Measurements from ENCODE around the gene TOMM40.
"Not testable (repeated sequence)": the region's sequence is repeated elsewhere in the genome, so short reads cannot be mapped to it uniquely, and the experiment has no call there.

TOMM40 gene

DNA sequence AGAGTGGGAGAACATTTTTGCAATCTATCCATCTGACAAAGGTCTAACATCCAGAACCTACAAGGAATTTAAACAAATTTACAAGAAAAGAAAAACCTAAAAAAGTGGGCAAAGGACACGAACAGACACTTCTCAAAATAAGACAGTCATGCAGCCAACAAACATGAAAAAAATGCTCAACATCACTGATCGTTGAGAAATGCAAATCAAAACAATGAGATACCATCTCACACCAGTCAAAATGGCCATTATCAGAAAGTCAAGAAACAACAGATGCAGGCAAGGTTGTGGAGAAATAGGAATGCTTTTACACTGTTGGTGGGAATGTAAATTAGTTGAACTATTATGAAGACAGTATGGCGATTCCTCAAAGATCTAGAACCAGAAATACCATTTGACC, 29.5 kb upstream of the TOMM40 start:
- H3K27me3 Mint-ChIP-seq; H3K9me3 Mint-ChIP-seq; H3K36me3 Mint-ChIP-seq (ENCODE audit: low read depth); ATAC-seq; H3K4me3 Mint-ChIP-seq; H3K4me1 Mint-ChIP-seq; DNase-seq; H3K27ac Mint-ChIP-seq: not testable (repeated sequence)

DNA sequence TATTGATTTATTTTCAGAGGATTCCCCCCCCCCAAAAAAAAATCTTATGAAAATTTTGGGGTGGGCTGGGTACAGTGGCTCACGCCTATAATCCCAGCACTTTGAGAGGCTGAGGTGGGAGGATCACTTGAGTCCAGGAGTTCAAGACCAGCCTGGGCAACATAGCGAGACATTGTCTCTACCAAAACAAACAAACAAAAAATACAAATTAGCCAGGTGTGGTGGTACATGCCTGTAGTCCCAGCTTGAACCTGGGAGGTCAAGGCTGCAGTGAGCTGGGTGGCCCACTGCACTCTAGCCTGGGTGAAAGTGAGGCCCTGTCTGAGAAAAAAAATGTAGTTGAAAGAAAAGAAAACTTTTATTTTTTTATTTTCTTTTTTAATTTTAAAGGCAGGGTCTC, 27.1 kb upstream of the TOMM40 start:
- Mint-ChIP-seq H3K4me3 (no peak overlapping the region), H3K9me3 (no peaks in the 10 kb centered on the region), H3K4me1 (no peaks in the 10 kb centered on the region), H3K27ac (no peak overlapping the region), H3K36me3 (ENCODE audit: low read depth) (no peaks in the 10 kb centered on the region), H3K27me3 (no peaks in the 10 kb centered on the region)
- no peak for ATAC-seq
- DNase-seq = no peak

DNA sequence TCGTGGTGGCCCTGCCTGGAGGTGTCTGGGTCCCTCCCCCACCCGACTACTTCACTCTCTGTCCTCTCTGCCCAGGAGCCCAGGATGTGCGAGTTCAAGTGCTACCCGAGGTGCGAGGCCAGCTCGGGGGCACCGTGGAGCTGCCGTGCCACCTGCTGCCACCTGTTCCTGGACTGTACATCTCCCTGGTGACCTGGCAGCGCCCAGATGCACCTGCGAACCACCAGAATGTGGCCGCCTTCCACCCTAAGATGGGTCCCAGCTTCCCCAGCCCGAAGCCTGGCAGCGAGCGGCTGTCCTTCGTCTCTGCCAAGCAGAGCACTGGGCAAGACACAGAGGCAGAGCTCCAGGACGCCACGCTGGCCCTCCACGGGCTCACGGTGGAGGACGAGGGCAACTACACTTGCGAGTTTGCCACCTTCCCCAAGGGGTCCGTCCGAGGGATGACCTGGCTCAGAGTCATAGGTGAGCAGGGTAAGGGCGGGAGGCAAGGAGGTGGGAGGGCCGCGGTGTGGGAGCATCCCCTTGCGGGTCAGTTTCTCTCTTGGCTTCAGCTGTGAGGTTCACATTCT, 25.8 kb upstream of the TOMM40 start:
- no peak for ATAC-seq

DNA sequence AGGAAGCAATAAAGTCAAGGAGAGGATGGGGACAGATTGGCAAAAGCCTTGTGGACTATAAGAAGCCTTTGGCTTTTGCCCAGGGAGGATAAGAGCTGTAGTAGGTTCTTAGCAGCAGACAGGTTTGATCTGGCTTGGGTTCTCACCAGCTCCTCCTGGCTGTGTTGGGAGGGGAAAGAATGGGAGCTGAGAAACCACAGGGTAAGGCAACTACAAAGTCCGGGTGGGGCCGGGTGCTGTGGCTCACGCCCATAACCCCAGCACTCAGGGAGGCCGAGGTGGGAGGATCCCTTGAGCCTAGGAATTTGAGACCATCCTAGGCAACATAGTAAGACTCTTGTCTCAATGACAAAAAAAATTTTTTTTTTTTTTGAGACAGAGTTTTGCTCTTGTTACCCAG, 24.4 kb upstream of the TOMM40 start:
- ATAC-seq (no peak), DNase-seq (no peak)
- H3K4me3 Mint-ChIP-seq = no peak overlapping the region
- H3K4me1 Mint-ChIP-seq = no peaks in the 10 kb centered on the region
- H3K36me3 Mint-ChIP-seq (ENCODE audit: low read depth) = no peaks in the 10 kb centered on the region
- no peak overlapping the region for H3K27ac Mint-ChIP-seq
- no peaks in the 10 kb centered on the region for H3K27me3 Mint-ChIP-seq
- no peaks in the 10 kb centered on the region for H3K9me3 Mint-ChIP-seq

More for the DNA sequence above, 25.8 kb upstream of the TOMM40 start:
- Mint-ChIP-seq H3K27ac (no peak overlapping the region), H3K4me1 (no peaks in the 10 kb centered on the region), H3K4me3 (no peak overlapping the region), H3K9me3 (no peaks in the 10 kb centered on the region), H3K36me3 (ENCODE audit: low read depth) (no peaks in the 10 kb centered on the region), H3K27me3 (no peaks in the 10 kb centered on the region)
- DNase-seq = no peak

DNA sequence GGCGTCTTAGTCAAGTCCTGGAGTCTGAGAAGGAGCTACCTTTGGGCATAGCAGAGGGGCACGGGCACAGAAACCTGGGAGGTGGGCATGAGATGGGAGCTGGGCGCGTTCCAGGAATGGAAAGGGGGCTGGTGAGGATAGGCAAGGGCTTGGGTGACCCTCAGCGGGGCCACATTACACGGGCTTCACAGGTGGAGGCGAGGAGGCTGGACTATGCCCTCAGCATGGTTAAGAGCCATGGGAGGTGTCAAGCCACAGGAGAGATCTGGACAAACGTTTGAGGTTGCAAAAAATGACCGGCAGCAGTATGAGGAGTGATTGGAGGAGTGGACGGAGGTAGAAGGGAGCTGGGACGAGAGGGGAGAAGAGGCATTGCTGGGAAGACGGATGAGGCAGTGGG, 23.5 kb upstream of the TOMM40 start:
- no peak overlapping the region for H3K4me3 Mint-ChIP-seq
- no peaks in the 10 kb centered on the region for H3K27me3 Mint-ChIP-seq
- DNase-seq (no peak), ATAC-seq (no peak)
- H3K36me3 Mint-ChIP-seq (ENCODE audit: low read depth) = no peaks in the 10 kb centered on the region
- H3K9me3 Mint-ChIP-seq = no peaks in the 10 kb centered on the region
- no peak overlapping the region for H3K27ac Mint-ChIP-seq
- no peaks in the 10 kb centered on the region for H3K4me1 Mint-ChIP-seq

DNA sequence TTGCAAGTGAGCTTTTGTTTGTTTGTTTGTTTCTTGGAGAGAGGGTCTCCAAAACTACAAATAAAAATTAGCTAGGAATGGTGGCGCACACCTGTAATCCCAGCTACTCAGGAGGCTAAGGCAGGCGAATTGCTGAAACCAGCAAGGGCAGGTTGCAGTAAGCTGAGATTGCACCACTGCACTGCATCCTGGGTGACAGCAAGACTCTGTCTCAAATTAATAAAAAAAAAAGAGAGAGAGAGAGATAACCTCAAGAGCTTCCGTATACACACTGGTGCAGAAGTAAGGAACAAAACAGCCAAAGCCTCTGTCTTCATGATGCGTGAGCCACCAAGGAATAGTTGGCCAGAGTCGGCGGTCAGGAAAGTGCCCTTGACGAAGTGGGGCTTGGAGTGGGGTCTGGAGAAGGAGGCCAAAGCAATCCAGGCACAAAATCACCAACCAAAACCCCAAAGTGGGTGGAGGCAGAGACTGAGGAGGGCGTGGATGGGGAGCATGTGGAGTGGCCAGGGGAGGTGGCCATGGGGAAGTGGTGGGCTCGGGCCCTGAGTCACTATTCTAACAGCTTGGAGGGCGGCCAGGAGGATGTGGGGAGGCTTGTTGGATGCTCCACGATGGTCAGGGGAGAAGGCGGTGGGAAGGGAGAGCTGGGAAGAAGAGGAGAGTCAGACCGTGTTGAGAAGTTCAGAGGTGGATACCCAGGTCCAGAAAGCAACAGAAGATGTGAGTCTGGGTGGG, 21.2 kb upstream of the TOMM40 start:
- Mint-ChIP-seq H3K9me3 (no peaks in the 10 kb centered on the region), H3K4me1 (no peaks in the 10 kb centered on the region), H3K36me3 (ENCODE audit: low read depth) (no peaks in the 10 kb centered on the region), H3K27me3 (peaks cover 2% of the 10 kb centered on the region), H3K4me3 (no peak overlapping the region), H3K27ac (no peak overlapping the region)
- no peak for DNase-seq
- ATAC-seq = no peak

DNA sequence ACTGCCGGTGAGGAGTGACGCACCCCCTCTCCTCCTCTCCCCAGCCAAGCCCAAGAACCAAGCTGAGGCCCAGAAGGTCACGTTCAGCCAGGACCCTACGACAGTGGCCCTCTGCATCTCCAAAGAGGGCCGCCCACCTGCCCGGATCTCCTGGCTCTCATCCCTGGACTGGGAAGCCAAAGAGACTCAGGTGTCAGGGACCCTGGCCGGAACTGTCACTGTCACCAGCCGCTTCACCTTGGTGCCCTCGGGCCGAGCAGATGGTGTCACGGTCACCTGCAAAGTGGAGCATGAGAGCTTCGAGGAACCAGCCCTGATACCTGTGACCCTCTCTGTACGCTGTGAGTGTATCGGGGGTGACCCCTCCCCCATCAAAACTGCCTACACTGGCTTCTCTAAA, 19.2 kb upstream of the TOMM40 start:
- Mint-ChIP-seq H3K4me3 (no peak overlapping the region), H3K9me3 (no peaks in the 10 kb centered on the region), H3K4me1 (peaks cover 1% of the 10 kb centered on the region), H3K27me3 (peaks cover 2% of the 10 kb centered on the region), H3K27ac (no peak overlapping the region), H3K36me3 (ENCODE audit: low read depth) (no peaks in the 10 kb centered on the region)
- ATAC-seq (no peak), DNase-seq (no peak)

DNA sequence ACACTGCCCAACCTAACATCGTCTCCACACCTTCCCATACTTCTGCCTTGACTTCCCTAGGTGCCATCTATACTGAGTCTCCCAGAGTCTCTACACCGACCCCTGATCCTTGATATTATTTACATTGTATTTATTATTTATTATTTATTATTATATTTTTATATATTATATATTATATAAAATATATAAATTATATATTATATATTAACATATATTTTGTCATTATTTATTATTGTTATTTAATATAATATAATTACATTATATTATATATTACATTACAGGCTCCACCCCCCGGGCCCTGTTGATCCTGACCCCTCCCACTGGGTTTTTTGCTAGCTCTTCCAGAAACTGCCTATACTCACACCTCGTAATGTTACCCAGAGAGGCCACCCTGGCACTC, 18.4 kb upstream of the TOMM40 start:
- ATAC-seq (no peak), DNase-seq (no peak)
- H3K4me3 Mint-ChIP-seq = no peak overlapping the region
- no peak overlapping the region for H3K27ac Mint-ChIP-seq
- no peaks in the 10 kb centered on the region for H3K9me3 Mint-ChIP-seq
- peaks cover 7% of the 10 kb centered on the region for H3K4me1 Mint-ChIP-seq
- H3K27me3 Mint-ChIP-seq = peaks cover 2% of the 10 kb centered on the region
- H3K36me3 Mint-ChIP-seq (ENCODE audit: low read depth) = no peaks in the 10 kb centered on the region

DNA sequence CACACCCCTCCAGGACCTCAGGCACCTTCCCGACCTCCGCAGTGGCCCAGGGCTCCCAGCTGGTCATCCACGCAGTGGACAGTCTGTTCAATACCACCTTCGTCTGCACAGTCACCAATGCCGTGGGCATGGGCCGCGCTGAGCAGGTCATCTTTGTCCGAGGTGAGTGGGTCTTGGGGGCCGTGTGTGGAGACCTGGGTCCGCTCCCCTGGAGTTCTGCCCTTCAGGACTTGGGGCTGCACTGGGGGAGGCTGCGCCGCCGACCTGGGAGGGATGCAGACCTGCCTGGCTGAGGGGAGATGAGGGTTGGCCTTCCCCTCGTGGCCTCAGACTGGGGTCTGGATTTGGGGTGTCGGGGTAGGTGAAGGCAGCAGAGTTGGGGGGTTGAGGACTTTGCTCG, 16.7 kb upstream of the TOMM40 start:
- ATAC-seq (no peak), DNase-seq (no peak)
- H3K4me3 Mint-ChIP-seq = no peak overlapping the region
- peaks cover 7% of the 10 kb centered on the region for H3K4me1 Mint-ChIP-seq
- H3K9me3 Mint-ChIP-seq = no peaks in the 10 kb centered on the region
- H3K36me3 Mint-ChIP-seq (ENCODE audit: low read depth) = no peaks in the 10 kb centered on the region
- peaks cover 2% of the 10 kb centered on the region for H3K27me3 Mint-ChIP-seq
- no peak overlapping the region for H3K27ac Mint-ChIP-seq

DNA sequence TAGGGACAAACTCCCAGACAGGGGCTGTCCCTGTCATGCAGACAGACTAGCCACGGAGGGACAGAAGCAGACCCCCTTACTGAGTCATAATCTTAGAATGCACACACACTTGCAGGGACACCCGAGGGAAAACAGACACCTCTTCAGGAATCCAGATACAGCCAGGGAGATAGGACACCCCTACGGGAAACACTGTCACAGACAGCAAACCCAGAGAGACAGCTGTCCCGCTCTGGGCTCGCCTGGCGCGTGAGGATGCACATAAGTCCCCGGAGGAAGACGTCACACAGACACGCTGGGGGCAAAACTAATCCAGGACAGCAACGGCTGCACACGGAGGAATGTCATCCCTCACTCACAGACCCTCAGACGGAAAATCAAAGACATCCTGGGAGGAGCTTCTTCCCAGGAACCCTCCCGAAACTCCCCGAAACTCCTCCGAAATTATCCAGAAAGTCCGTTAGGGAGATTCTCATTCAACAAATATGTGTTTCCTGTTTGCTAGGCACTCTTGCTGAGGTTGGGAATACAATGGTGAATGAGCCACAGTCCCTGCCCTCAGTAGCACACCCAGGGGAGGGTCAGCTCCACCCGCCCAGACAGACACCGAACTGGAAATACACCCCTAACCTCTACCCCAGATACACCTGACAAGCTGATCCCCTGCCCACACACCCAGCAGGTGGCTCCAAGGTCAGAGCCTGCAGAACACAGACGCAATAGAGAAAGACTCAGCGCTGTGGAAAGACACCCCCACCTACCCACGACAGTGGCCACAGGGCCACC, 15.2 kb upstream of the TOMM40 start:
- Mint-ChIP-seq H3K9me3 (no peaks in the 10 kb centered on the region), H3K4me1 (peaks cover 7% of the 10 kb centered on the region), H3K36me3 (ENCODE audit: low read depth) (no peaks in the 10 kb centered on the region), H3K4me3 (no peak overlapping the region), H3K27ac (no peak overlapping the region), H3K27me3 (peaks cover 2% of the 10 kb centered on the region)
- DNase-seq (no peak), ATAC-seq (no peak)

DNA sequence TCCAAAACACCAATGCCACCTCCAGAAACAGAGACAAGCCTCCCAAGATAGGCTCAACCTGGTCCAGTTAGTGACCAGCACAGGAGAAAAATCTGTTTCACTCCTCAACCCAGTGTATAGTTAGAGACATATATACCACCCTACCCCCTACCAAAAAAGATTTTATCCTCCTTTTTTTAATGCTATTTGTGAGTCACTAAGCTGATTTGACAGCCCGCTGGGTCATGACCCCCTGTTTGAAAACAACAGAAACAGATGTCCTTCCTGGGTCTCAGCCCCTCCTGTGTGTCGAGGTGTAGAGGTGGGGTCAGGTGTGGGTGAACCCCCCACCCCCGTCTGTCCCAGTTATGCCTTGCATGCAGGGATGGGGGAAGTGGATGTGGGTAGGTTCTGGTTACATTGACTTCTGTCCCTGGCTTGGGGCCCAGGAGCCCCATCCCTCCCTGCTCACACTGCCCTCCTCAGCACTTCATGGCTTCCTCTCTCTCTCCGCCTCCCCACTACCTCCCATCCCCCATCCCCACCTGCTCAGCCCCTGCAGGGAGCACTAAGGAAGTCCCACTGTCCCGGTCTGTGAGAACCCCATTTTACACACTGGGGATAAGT, 14.0 kb upstream of the TOMM40 start:
- no peaks in the 10 kb centered on the region for H3K9me3 Mint-ChIP-seq
- no peak for ATAC-seq
- H3K27ac Mint-ChIP-seq = no peak overlapping the region
- DNase-seq = no peak
- no peaks in the 10 kb centered on the region for H3K36me3 Mint-ChIP-seq (ENCODE audit: low read depth)
- H3K4me1 Mint-ChIP-seq = peaks cover 7% of the 10 kb centered on the region
- H3K4me3 Mint-ChIP-seq = no peak overlapping the region
- H3K27me3 Mint-ChIP-seq = peaks cover 2% of the 10 kb centered on the region

DNA sequence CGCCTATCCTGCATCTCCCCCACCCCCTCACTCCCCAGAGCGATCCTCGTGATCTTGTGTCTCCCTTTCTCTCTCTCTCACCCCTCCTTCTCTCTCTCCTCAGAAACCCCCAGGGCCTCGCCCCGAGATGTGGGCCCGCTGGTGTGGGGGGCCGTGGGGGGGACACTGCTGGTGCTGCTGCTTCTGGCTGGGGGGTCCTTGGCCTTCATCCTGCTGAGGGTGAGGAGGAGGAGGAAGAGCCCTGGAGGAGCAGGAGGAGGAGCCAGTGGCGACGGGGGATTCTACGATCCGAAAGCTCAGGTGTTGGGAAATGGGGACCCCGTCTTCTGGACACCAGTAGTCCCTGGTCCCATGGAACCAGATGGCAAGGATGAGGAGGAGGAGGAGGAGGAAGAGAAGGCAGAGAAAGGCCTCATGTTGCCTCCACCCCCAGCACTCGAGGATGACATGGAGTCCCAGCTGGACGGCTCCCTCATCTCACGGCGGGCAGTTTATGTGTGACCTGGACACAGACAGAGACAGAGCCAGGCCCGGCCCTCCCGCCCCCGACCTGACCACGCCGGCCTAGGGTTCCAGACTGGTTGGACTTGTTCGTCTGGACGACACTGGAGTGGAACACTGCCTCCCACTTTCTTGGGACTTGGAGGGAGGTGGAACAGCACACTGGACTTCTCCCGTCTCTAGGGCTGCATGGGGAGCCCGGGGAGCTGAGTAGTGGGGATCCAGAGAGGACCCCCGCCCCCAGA, 12.8 kb upstream of the TOMM40 start:
- Mint-ChIP-seq H3K27me3 (no peaks in the 10 kb centered on the region), H3K27ac (no peak overlapping the region), H3K4me3 (no peak overlapping the region), H3K4me1 (peaks cover 7% of the 10 kb centered on the region), H3K36me3 (ENCODE audit: low read depth) (no peaks in the 10 kb centered on the region), H3K9me3 (no peaks in the 10 kb centered on the region)
- DNase-seq (no peak), ATAC-seq (no peak)

DNA sequence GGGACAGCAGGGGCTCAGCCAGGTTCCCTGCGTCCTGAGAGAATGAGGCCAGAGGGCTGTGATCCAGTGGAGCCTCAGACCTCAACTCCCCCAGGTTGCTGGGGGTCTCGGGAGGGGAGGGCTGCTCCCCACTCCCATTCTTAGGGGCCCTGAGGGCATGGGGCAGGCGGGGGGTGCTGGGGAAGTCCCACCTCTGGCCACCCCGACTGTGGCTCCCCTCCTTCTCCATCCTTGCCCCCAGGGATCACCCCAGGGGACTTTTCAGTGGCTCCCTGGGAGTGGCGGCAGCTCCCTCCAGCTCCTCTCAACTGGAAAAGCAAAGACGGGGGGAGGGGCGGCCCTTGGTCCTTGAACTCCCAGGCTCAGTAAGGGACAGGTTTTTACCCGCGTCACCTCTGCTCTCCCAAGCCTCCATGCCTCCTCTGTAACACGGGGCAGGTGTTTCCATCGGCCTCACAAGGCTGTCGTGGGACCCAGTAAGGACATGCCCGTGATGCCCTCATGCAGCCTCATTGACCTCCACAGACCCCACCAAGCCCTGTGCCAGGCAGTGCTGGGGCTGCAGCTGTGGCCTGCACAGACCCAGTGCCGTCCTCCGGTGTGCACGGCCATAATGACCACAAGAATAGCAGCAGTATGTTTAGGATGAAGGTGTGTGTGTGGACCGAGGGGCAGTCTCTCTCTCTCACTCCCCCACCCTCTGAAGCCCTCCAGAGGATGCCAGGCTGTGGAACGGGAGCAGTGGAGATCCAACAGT, 11.6 kb upstream of the TOMM40 start:
- Mint-ChIP-seq H3K27me3 (no peaks in the 10 kb centered on the region), H3K4me3 (no peak overlapping the region), H3K36me3 (ENCODE audit: low read depth) (no peaks in the 10 kb centered on the region), H3K4me1 (peaks cover 7% of the 10 kb centered on the region), H3K27ac (no peak overlapping the region), H3K9me3 (no peaks in the 10 kb centered on the region)
- DNase-seq (no peak), ATAC-seq (no peak)

DNA sequence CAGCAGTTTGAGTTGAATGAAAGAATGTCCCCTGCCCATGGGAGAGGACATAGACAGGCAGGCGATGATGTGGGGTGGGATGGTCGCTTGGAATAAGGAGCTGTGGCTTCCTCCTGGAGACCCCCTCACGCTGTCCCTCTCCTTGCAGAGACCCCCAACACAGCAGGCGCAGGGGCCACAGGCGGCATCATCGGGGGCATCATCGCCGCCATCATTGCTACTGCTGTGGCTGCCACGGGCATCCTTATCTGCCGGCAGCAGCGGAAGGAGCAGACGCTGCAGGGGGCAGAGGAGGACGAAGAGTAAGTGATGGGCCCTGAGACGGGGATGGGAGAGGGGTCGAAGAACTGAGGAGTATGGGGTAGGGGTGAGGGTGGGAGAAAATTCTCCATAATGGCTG, 9.0 kb upstream of the TOMM40 start:
- no peaks in the 10 kb centered on the region for H3K36me3 Mint-ChIP-seq (ENCODE audit: low read depth)

More for the DNA sequence above, 9.0 kb upstream of the TOMM40 start:
- H3K4me3 Mint-ChIP-seq = no peak overlapping the region
- no peak overlapping the region for H3K27ac Mint-ChIP-seq
- no peaks in the 10 kb centered on the region for H3K9me3 Mint-ChIP-seq
- no peak for DNase-seq
- no peaks in the 10 kb centered on the region for H3K27me3 Mint-ChIP-seq
- peaks cover 4% of the 10 kb centered on the region for H3K4me1 Mint-ChIP-seq
- no peak for ATAC-seq

Data from activated naive CD8-positive, alpha-beta T cell treated with anti-CD3 and anti-CD28 coated beads, Interleukin-2, amount 50 U/mL, for 24 hours (primary cell).